Naive thymus-derived CD8-positive, alpha-beta T cell (primary cell): ENCODE data around the gene VWF. TPM values are rescaled to one million over a fixed set of nuclear protein-coding genes. Genes with fewer than 3 reads are reported as not detected.

Source experiments
- ATAC-seq, 2 donors: fragments of 150-1000 bp; cut with Tn5 transposase in 1 of 2; sonication (Bioruptor Pico), chemical (Tn5 transposase) in 1 of 2; 1 replicate in 1 of 2; 2 replicates in 1 of 2; pipeline ENCODE4 v1.10.0; 2021; ENCODE audit warnings: mild to moderate bottlenecking in 2 of 2, moderate library complexity in 2 of 2
- POLR2A ChIA-PET: fragments of 350-600 bp; sonication (Branson Sonifier 250); formaldehyde crosslinking; loops from one replicate; lab custom pipeline; 2021; ENCODE audit warnings: antibody characterized with exemption; lab: Charles Lee
- DNase-seq, 10 donors: peaks; one replicate each; pipeline versions ENCODE4 v3.0.0 to v3.0.0-alpha.2; 2020 to 2022
- H3K27ac Mint-ChIP-seq, 10 donors: one replicate each; pipeline ENCODE4 v1.8.0; 2020 to 2022; ENCODE audit warnings: mild to moderate bottlenecking in 10 of 10, mixed read lengths in 10 of 10, moderate library complexity in 4 of 10, inconsistent platforms in 1 of 10
- H3K27me3 Mint-ChIP-seq, 5 donors: one replicate each; pipeline ENCODE4 v1.8.0; 2021 to 2022; ENCODE audit warnings: mixed read lengths in 5 of 5
- H3K36me3 Mint-ChIP-seq, 3 donors: one replicate each; pipeline ENCODE4 v1.8.0; 2020 to 2022; ENCODE audit warnings: mixed read lengths in 3 of 3, mild to moderate bottlenecking in 2 of 3, inconsistent platforms in 1 of 3
- H3K4me1 Mint-ChIP-seq, 4 donors: one replicate each; pipeline ENCODE4 v1.8.0; 2021 to 2022; ENCODE audit warnings: mixed read lengths in 4 of 4
- H3K4me3 Mint-ChIP-seq, 10 donors: one replicate each; pipeline ENCODE4 v1.8.0; 2020 to 2022; ENCODE audit warnings: mild to moderate bottlenecking in 10 of 10, mixed read lengths in 10 of 10, moderate library complexity in 6 of 10, inconsistent platforms in 1 of 10
- H3K9me3 Mint-ChIP-seq, 9 donors: one replicate each; pipeline ENCODE4 v1.8.0; 2020 to 2022; ENCODE audit warnings: mixed read lengths in 9 of 9, mild to moderate bottlenecking in 3 of 9, inconsistent platforms in 1 of 9, moderate library complexity in 1 of 9
- polyA plus RNA-seq, 3 donors: library from polyadenylated mRNA; unstranded; fragments of 300-500 nt; fragmentation: Illumina TruSeq; gene quantifications; one replicate each; pipeline ENCODE4 v1.2.3, GENCODE V29; 2021
- total RNA-seq, 8 experiments: library from RNA in 2 of 8; stranded (reverse) in 2 of 8; gene quantifications; one replicate each; pipeline ENCODE4 v1.2.3 and lab custom pipeline; 2021 to 2026

Gene VWF
- total and polyA plus RNA-seq, 5 experiments from 2014 or later, result 0.08 to 0.60 TPM; not detected in 3

- H3K27ac Mint-ChIP-seq, result no peak overlapping the region
- POLR2A ChIA-PET, result no interaction called here
- H3K4me3 Mint-ChIP-seq, result no peak overlapping the region
- peaks cover 0 to 7% (median 0%) of the 10 kb centered on the region in 3 donors for H3K36me3 Mint-ChIP-seq
- ATAC-seq, result no peak
- peaks cover 19 to 70% (median 42%) of the 10 kb centered on the region in 5 donors for H3K27me3 Mint-ChIP-seq
- H3K4me1 Mint-ChIP-seq, result no peaks in the 10 kb centered on the region
- H3K9me3 Mint-ChIP-seq, result no peaks in the 10 kb centered on the region
- DNase-seq, result no peak
Observed at GRCh38 chr12:5900533-5901205, 223.8 kb downstream of the VWF start.

DNA sequence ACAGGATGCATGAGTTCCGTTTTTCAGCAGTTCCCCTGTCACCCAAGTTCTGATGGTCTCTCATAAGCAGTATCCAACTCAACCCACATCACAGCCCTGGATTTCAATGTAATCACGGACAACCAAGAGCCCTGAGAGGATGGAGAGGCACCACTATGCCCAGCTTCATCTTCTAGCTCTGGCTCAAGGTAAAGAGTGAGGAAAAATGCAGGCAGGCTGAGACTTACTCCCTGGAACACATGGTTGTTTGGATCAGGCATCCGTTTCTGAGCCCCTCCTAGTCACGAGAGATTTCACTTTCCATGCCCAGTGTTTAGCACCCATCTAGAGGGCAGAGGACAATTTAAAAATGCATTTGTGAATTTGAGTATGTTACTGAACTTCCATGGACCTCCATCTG, 224.4 kb downstream of the VWF start:
- no peak for DNase-seq
- H3K9me3 Mint-ChIP-seq, result no peaks in the 10 kb centered on the region
- H3K27me3 Mint-ChIP-seq, result peaks cover 25 to 71% (median 48%) of the 10 kb centered on the region in 5 donors
- POLR2A ChIA-PET, result no interaction called here
- ATAC-seq, result no peak
- no peaks in the 10 kb centered on the region for H3K4me1 Mint-ChIP-seq
- H3K36me3 Mint-ChIP-seq, result peaks cover 0 to 7% (median 0%) of the 10 kb centered on the region in 3 donors
- H3K4me3 Mint-ChIP-seq, result no peak overlapping the region
- no peak overlapping the region for H3K27ac Mint-ChIP-seq

GRCh38 chr12:5899675-5900074, 224.8 kb downstream of the VWF start:
- ATAC-seq (no peak), DNase-seq (no peak)
- Mint-ChIP-seq H3K4me1 (no peaks in the 10 kb centered on the region), H3K4me3 (no peak overlapping the region), H3K27me3 (peaks cover 29 to 71% (median 50%) of the 10 kb centered on the region in 5 donors), H3K36me3 (peaks cover 0 to 7% (median 0%) of the 10 kb centered on the region in 3 donors), H3K27ac (no peak overlapping the region), H3K9me3 (peaks cover 0 to 3% (median 0%) of the 10 kb centered on the region in 9 donors)
- POLR2A ChIA-PET, result no interaction called here

DNA sequence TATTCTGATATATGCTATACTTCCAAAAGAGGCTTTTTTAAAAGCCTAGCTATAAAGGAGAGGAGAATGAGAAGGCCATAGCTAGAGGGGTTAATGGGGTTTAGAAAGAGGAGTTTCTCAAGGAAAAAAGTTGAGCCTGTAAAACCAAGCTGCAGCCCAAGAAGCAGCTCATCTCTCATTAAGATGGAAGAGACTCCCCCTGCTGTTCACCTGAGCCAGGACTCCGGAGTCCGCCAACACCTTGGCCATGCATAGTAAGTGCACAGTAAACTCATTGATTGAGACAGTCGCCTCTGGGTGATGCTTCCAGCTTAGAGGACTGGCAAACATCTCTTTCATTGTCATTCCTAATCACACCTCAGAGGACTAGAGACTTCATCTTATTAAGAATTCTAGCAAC, 225.6 kb downstream of the VWF start:
- H3K4me3 Mint-ChIP-seq, result no peak overlapping the region
- H3K36me3 Mint-ChIP-seq, result peaks cover 0 to 7% (median 0%) of the 10 kb centered on the region in 3 donors
- H3K4me1 Mint-ChIP-seq, result no peaks in the 10 kb centered on the region
- peaks cover 0 to 11% (median 2%) of the 10 kb centered on the region in 9 donors for H3K9me3 Mint-ChIP-seq
- POLR2A ChIA-PET, result no interaction called here
- no peak for ATAC-seq
- no peak for DNase-seq
- H3K27me3 Mint-ChIP-seq, result peaks cover 26 to 71% (median 51%) of the 10 kb centered on the region in 5 donors
- no peak overlapping the region for H3K27ac Mint-ChIP-seq

Other genes with a start within 250 kb of the VWF start
- gene ANO2, start 179.4 kb downstream of the VWF start, total RNA-seq, result not detected
- not detected for gene ANO2, start 179.4 kb downstream of the VWF start, polyA plus RNA-seq
- 10 to 100 TPM in 1 of 2 experiments, 1 to 10 TPM in 1; 7.9 to 11.7 TPM for gene CD9, start 75.7 kb upstream of the VWF start, total RNA-seq
- 10 to 100 TPM; 23.4 to 43.4 (median 41.7) TPM for gene CD9, start 75.7 kb upstream of the VWF start, polyA plus RNA-seq
- not detected for gene PLEKHG6, start 186.0 kb upstream of the VWF start, total RNA-seq
- gene PLEKHG6, start 186.0 kb upstream of the VWF start, polyA plus RNA-seq, result under 1 TPM; 0.14 to 0.17 (median 0.15) TPM
- 10 to 100 TPM; 91.7 to 97.6 TPM for gene TNFRSF1A, start 217.4 kb upstream of the VWF start, total RNA-seq
- gene TNFRSF1A, start 217.4 kb upstream of the VWF start, polyA plus RNA-seq, result 10 to 100 TPM; 19.5 to 43.7 (median 31.1) TPM